Measurements from ENCODE around the gene HOXA6.
A peak's percentile ranks its signal among the peaks of the same experiment; 100 is the strongest.

The HOXA6 gene

GRCh38 chr7:27133409-27134231 lies 14.0 kb downstream of the HOXA6 start:
- Histone ChIP-seq H3K4me2 (ENCODE audit: low read length) (peak overlapping the region; percentile 63), H3K4me1 (ENCODE audit: control insufficient read depth, insufficient read depth, low read length) (peaks cover 55% of the 10 kb centered on the region), H3K9ac (ENCODE audit: low read depth, low read length) (peak overlapping the region; percentile 28), H3K9me3 (replicated peaks; ENCODE audit: low read length) (no peaks in the 10 kb centered on the region), H3K36me3 (ENCODE audit: insufficient read depth, low read length) (peaks cover 6% of the 10 kb centered on the region), H3K4me3 (ENCODE audit: low read length) (no peak overlapping the region), H3K27me3 (ENCODE audit: control insufficient read depth, insufficient read depth, low read length) (no peaks in the 10 kb centered on the region)

DNA sequence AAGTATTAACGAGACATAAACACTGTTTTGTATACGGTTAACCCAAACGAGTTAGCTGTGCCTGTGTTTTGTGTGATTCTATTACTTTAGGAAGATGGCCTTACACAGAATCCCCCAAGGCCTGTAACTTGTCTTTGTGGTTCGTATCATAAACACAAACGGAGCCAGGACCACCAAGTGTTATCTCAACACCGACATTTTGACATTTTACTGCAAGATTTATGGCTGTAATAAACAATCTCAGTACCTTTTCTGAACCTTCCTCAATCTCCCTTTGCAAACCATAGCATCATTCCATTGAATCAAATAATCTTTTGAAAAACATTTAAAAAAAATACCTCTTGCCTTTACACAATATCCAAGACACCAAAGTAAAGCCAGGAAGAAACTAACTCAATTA lies 14.6 kb downstream of the HOXA6 start:
- Histone ChIP-seq H3K4me2 (ENCODE audit: low read length) (no peak overlapping the region), H3K4me3 (ENCODE audit: low read length) (no peak overlapping the region), H3K9ac (ENCODE audit: low read depth, low read length) (no peak overlapping the region), H3K27me3 (ENCODE audit: control insufficient read depth, insufficient read depth, low read length) (no peaks in the 10 kb centered on the region), H3K4me1 (ENCODE audit: control insufficient read depth, insufficient read depth, low read length) (peaks cover 55% of the 10 kb centered on the region), H3K9me3 (replicated peaks; ENCODE audit: low read length) (no peaks in the 10 kb centered on the region), H3K36me3 (ENCODE audit: insufficient read depth, low read length) (peaks cover 6% of the 10 kb centered on the region)

GRCh38 chr7:27132214-27132613 lies 15.4 kb downstream of the HOXA6 start:
- no peaks in the 10 kb centered on the region for H3K27me3 ChIP-seq (ENCODE audit: control insufficient read depth, insufficient read depth, low read length)
- no peak overlapping the region for H3K4me3 ChIP-seq (ENCODE audit: low read length)
- no peak overlapping the region for H3K9ac ChIP-seq (ENCODE audit: low read depth, low read length)
- H3K4me1 ChIP-seq (ENCODE audit: control insufficient read depth, insufficient read depth, low read length) = peaks cover 50% of the 10 kb centered on the region
- peaks cover 6% of the 10 kb centered on the region for H3K36me3 ChIP-seq (ENCODE audit: insufficient read depth, low read length)
- no peaks in the 10 kb centered on the region for H3K9me3 ChIP-seq (replicated peaks; ENCODE audit: low read length)
- H3K4me2 ChIP-seq (ENCODE audit: low read length) = no peak overlapping the region

DNA sequence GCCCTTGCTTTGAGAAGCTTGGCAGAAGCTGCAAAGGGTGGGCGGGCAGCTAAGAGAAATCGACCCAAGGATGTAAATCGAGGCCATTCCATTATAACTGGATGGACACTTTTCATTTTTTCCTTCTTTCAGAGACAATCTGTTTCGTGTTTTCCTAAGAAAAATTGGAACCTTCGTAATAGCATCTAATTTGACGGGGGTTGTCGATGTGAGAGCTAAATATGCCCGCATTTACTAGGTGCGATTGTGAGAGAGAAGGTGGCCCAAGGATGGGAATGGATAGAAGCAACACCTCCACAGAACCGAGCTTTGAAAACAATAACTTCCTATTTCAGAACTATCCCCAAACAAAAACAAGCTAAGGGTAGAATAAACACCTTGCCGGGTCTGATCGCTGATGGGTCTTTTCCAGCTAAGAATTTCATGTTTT lies 16.2 kb downstream of the HOXA6 start:
- Histone ChIP-seq H3K4me3 (ENCODE audit: low read length) (peak overlapping the region; percentile 91), H3K4me2 (ENCODE audit: low read length) (peak overlapping the region; percentile 95), H3K9me3 (replicated peaks; ENCODE audit: low read length) (no peaks in the 10 kb centered on the region), H3K36me3 (ENCODE audit: insufficient read depth, low read length) (peaks cover 6% of the 10 kb centered on the region), H3K9ac (ENCODE audit: low read depth, low read length) (peak overlapping the region; percentile 93), H3K4me1 (ENCODE audit: control insufficient read depth, insufficient read depth, low read length) (peaks cover 42% of the 10 kb centered on the region), H3K27me3 (ENCODE audit: control insufficient read depth, insufficient read depth, low read length) (no peaks in the 10 kb centered on the region)

DNA sequence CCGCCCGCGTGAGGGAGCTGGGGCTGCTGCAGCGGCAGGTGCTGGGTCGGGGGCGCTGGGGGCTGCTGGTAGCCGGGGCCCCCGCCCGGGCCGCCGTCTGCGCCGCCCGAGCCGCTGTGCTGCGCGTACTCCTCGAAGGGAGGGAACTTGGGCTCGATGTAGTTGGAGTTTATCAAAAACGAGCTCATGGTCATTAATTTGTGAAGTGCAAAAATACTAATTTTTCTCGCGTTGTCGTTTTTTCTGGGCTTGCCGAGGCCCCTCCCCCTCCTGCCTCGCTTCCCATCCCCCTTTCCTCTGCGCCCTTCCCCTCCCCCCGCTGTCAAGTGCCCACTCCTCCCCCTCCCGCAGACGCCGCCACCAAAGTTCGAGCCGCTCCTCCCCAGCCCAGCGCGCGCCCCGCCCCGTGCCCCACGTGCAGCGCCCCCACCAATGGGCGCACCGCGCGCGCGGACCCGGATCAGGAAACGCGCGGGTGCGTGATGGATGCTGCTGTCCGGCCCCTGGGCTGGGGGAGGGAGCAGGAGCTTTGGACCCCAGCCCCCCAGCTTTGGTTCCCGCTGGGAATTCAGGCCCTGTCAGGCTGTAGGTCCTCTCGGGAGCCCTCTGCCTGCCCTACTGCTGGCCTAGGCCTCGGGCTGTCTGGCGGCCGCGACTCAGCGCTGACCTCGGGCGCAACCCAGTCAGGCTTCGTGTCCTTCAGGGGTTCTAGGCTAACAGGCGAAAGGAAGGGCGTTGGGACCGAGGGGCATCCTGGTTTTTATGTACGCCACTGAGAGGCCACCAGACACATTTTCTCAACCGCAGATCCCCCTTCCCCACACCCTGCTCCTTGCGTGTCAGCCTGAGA lies 16.8 kb downstream of the HOXA6 start, which contains the start of gene HOXA4:
TSS of gene HOXA4 (minus strand) at position 218 of the 850 bp plus-strand sequence. CDS start at position 194, 24 bp downstream.
- Histone ChIP-seq H3K36me3 (ENCODE audit: insufficient read depth, low read length) (peaks cover 6% of the 10 kb centered on the region), H3K4me2 (ENCODE audit: low read length) (peak within 1 kb of the TSS; percentile 95), H3K4me1 (ENCODE audit: control insufficient read depth, insufficient read depth, low read length) (peaks cover 37% of the 10 kb centered on the region), H3K9ac (ENCODE audit: low read depth, low read length) (peak within 1 kb of the TSS; percentile 93), H3K27me3 (ENCODE audit: control insufficient read depth, insufficient read depth, low read length) (no peaks in the 10 kb centered on the region), H3K9me3 (replicated peaks; ENCODE audit: low read length) (no peaks in the 10 kb centered on the region), H3K4me3 (ENCODE audit: low read length) (peak within 1 kb of the TSS; percentile 91)

GRCh38 chr7:27129729-27130539 lies 17.6 kb downstream of the HOXA6 start:
- H3K9ac ChIP-seq (ENCODE audit: low read depth, low read length) = peak overlapping the region; percentile 80
- no peaks in the 10 kb centered on the region for H3K27me3 ChIP-seq (ENCODE audit: control insufficient read depth, insufficient read depth, low read length)
- H3K36me3 ChIP-seq (ENCODE audit: insufficient read depth, low read length) = peaks cover 8% of the 10 kb centered on the region
- H3K4me1 ChIP-seq (ENCODE audit: control insufficient read depth, insufficient read depth, low read length) = peaks cover 28% of the 10 kb centered on the region
- H3K4me3 ChIP-seq (ENCODE audit: low read length) = peak overlapping the region; percentile 91
- peak overlapping the region; percentile 95 for H3K4me2 ChIP-seq (ENCODE audit: low read length)
- no peaks in the 10 kb centered on the region for H3K9me3 ChIP-seq (replicated peaks; ENCODE audit: low read length)

DNA sequence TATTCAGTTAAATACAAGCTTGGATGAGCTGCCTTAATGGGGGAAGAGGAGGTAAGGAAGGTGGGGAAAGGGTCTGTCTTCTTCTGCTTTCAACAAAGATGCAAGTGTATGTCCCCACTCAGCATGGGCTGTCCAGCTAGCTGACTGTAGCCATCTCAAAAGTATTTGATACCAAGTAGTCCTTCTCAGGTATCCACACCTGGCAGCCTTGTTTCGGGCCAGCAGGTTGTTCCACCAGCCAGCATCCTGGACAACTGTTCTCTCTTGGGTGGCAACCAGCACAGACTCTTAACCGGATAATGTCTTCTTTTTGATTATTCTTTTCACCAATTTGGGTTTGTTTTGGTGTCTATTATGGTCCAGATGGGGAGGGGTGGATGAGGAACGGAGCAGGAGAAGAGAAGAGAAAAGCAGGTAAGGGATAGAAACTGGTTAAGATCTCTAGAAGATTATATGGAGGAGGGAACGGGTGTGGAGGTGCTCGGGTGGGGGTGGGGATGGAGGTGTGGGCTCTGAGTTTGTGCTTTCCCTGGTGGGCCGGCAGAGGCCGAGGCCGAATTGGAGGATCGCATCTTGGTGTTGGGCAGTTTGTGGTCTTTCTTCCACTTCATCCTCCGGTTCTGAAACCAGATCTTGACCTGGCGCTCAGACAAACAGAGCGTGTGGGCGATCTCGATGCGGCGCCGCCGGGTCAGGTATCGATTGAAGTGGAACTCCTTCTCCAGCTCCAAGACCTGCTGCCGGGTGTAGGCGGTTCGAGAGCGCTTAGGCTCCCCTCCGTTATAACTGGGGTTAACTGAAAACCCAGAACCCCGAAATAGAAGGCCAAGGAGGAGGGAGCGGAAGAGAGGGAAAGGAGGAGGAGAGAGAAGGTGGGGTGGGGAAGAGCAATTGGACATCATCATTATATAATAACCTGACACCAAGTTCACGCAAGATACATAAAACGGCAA lies 18.5 kb downstream of the HOXA6 start:
- H3K4me1 ChIP-seq (ENCODE audit: control insufficient read depth, insufficient read depth, low read length) = peaks cover 21% of the 10 kb centered on the region
- H3K27me3 ChIP-seq (ENCODE audit: control insufficient read depth, insufficient read depth, low read length) = no peaks in the 10 kb centered on the region
- H3K4me2 ChIP-seq (ENCODE audit: low read length) = peak overlapping the region; percentile 95
- peak overlapping the region; percentile 80 for H3K9ac ChIP-seq (ENCODE audit: low read depth, low read length)
- H3K36me3 ChIP-seq (ENCODE audit: insufficient read depth, low read length) = peaks cover 11% of the 10 kb centered on the region
- H3K9me3 ChIP-seq (replicated peaks; ENCODE audit: low read length) = no peaks in the 10 kb centered on the region
- peak overlapping the region; percentile 91 for H3K4me3 ChIP-seq (ENCODE audit: low read length)

GRCh38 chr7:27128034-27128433 lies 19.5 kb downstream of the HOXA6 start:
- Histone ChIP-seq H3K9ac (ENCODE audit: low read depth, low read length) (no peak overlapping the region), H3K27me3 (ENCODE audit: control insufficient read depth, insufficient read depth, low read length) (no peaks in the 10 kb centered on the region), H3K4me1 (ENCODE audit: control insufficient read depth, insufficient read depth, low read length) (peaks cover 16% of the 10 kb centered on the region), H3K4me3 (ENCODE audit: low read length) (no peak overlapping the region), H3K9me3 (replicated peaks; ENCODE audit: low read length) (no peaks in the 10 kb centered on the region), H3K36me3 (ENCODE audit: insufficient read depth, low read length) (peaks cover 11% of the 10 kb centered on the region), H3K4me2 (ENCODE audit: low read length) (no peak overlapping the region)

DNA sequence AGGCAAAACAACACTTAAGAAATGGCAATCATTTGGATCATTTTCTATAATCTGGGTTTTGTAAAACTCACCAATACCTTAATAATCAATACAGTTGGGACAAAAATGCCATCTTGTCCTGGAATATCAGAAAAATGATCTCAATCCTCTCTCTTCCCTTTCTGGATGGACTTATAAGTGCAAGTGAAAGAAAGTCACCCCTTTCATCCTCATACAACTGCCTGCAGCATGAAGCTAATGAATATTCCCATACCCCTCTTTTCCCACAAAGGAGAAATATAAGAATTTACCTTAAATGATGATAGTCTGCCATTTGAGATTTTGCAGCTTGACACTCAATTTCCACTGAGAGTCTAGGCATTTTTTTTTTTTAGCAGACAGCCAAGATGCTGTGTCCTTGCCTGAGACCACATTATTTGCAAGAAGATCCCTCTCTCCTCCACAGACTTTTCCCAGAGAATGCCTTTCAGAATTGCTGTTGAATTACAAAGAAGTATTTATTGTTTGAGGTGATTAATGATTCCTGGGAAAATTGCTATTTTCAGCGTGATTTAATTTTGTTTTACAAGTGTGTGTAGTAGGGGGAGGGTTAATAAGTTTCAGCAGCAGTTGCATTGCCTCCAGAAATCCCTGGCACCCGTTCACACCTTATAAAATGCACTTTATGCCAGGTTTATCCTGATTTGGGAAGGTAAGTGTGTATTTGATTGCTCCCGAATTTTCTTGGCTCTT lies 20.8 kb downstream of the HOXA6 start:
- H3K4me3 ChIP-seq (ENCODE audit: low read length) = no peak overlapping the region
- H3K4me2 ChIP-seq (ENCODE audit: low read length) = no peak overlapping the region
- no peak overlapping the region for H3K9ac ChIP-seq (ENCODE audit: low read depth, low read length)
- no peaks in the 10 kb centered on the region for H3K9me3 ChIP-seq (replicated peaks; ENCODE audit: low read length)
- H3K4me1 ChIP-seq (ENCODE audit: control insufficient read depth, insufficient read depth, low read length) = peaks cover 16% of the 10 kb centered on the region
- peaks cover 20% of the 10 kb centered on the region for H3K36me3 ChIP-seq (ENCODE audit: insufficient read depth, low read length)
- H3K27me3 ChIP-seq (ENCODE audit: control insufficient read depth, insufficient read depth, low read length) = no peaks in the 10 kb centered on the region

DNA sequence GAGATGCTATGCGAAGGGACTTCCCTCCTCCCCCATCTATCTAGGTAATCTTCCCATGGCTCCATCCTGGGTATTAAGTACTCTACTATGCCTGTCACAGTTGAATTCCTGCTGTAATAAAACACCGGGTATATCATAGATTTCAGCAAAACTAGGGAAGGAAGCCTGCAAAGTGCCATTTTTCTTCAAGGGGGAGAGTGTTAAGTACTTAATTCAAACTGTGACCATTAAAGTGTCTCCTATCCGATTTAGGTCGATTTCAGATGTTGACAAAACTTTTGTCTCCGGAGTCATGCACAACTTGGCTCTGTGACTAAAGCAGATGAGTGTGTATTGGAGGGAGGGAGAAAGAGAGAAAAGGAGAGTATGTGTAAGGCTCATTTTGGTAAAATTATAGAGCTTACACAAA lies 21.6 kb downstream of the HOXA6 start:
- Histone ChIP-seq H3K9me3 (replicated peaks; ENCODE audit: low read length) (no peaks in the 10 kb centered on the region), H3K4me3 (ENCODE audit: low read length) (no peak overlapping the region), H3K27me3 (ENCODE audit: control insufficient read depth, insufficient read depth, low read length) (no peaks in the 10 kb centered on the region), H3K36me3 (ENCODE audit: insufficient read depth, low read length) (peaks cover 20% of the 10 kb centered on the region), H3K4me2 (ENCODE audit: low read length) (no peak overlapping the region), H3K9ac (ENCODE audit: low read depth, low read length) (no peak overlapping the region), H3K4me1 (ENCODE audit: control insufficient read depth, insufficient read depth, low read length) (peaks cover 9% of the 10 kb centered on the region)
